SK-N-MC (cell line): ENCODE data around the gene THYN1.

Source experiments
- EZH2 ChIP-seq: fragments of 200-600 bp; sonication (generic); IDR thresholded peaks from one replicate; pipeline ENCODE4 v1.6.1; 2017; ENCODE audit warnings: antibody characterized with exemption
- FOXP2 ChIP-seq: optimal IDR thresholded peaks from 2 replicates; pipeline ENCODE3; 2011; ENCODE audit warnings: mild to moderate bottlenecking, moderate library complexity; ENCODE audit not compliant: insufficient read depth; ENCODE audit errors: extremely low read length, control extremely low read depth
- POLR2AphosphoS5 ChIP-seq: IDR thresholded peaks from 2 replicates; pipeline ENCODE4 v1.6.1; 2012; ENCODE audit warnings: mild to moderate bottlenecking, low read depth, low read length, borderline replicate concordance

GRCh38 chr11:134288486-134288885 is 35.3 kb upstream of the THYN1 start:
- TF ChIP-seq EZH2 (no peak), POLR2AphosphoS5 (no peak), FOXP2 (no peak)
